RWPE2 (cell line): ENCODE results near the gene RCBTB2.

Experiments
- ATAC-seq: fragments of 200-7000 bp; cut with Tn5 transposase; 3 replicates; pipeline ENCODE4 v1.9.1; 2021; ENCODE audit warnings: low read depth
- DNase-seq: peaks from one replicate; pipeline ENCODE4 v3.0.0-alpha.2; 2020; ENCODE audit warnings: low spot score
- H3K27ac ChIP-seq: fragments of 450-650 bp; 2 replicates; pipeline ENCODE4 v1.5.1; 2017; ENCODE audit warnings: mild to moderate bottlenecking; ENCODE audit not compliant: poor library complexity, severe bottlenecking
- H3K27me3 ChIP-seq: fragments of 250-450 bp; sonication (Bioruptor Pico); 2 replicates; pipeline ENCODE4 v1.5.1; 2021; ENCODE audit warnings: mild to moderate bottlenecking, moderate library complexity; ENCODE audit not compliant: insufficient read depth, poor library complexity, severe bottlenecking
- H3K36me3 ChIP-seq: fragments of 250-450 bp; sonication (Bioruptor Pico); 2 replicates; pipeline ENCODE4 v1.5.1; 2020; ENCODE audit warnings: low read depth, mild to moderate bottlenecking, moderate library complexity
- H3K4me1 ChIP-seq: fragments of 250-450 bp; sonication (Bioruptor Pico); 2 replicates; pipeline ENCODE4 v1.5.1; 2021; ENCODE audit warnings: mild to moderate bottlenecking, moderate library complexity; ENCODE audit not compliant: insufficient read depth, poor library complexity, severe bottlenecking
- H3K4me3 ChIP-seq: fragments of 250-450 bp; sonication (Bioruptor Pico); 2 replicates; pipeline ENCODE4 v1.5.1; 2021; ENCODE audit warnings: mild to moderate bottlenecking, moderate library complexity; ENCODE audit not compliant: severe bottlenecking
- H3K9me3 ChIP-seq: fragments of 250-450 bp; sonication (Bioruptor Pico); 2 replicates; pipeline ENCODE4 v1.5.1; 2021; ENCODE audit warnings: mild to moderate bottlenecking, moderate library complexity; ENCODE audit not compliant: severe bottlenecking
- TF ChIP-seq, protein P1 (sequence below): fragments of 450-650 bp; IDR thresholded peaks from one replicate; pipeline ENCODE4 v1.5.1; 2017; ENCODE audit warnings: mild to moderate bottlenecking, moderate library complexity; ENCODE audit not compliant: poor library complexity, severe bottlenecking

Gene RCBTB2

DNA sequence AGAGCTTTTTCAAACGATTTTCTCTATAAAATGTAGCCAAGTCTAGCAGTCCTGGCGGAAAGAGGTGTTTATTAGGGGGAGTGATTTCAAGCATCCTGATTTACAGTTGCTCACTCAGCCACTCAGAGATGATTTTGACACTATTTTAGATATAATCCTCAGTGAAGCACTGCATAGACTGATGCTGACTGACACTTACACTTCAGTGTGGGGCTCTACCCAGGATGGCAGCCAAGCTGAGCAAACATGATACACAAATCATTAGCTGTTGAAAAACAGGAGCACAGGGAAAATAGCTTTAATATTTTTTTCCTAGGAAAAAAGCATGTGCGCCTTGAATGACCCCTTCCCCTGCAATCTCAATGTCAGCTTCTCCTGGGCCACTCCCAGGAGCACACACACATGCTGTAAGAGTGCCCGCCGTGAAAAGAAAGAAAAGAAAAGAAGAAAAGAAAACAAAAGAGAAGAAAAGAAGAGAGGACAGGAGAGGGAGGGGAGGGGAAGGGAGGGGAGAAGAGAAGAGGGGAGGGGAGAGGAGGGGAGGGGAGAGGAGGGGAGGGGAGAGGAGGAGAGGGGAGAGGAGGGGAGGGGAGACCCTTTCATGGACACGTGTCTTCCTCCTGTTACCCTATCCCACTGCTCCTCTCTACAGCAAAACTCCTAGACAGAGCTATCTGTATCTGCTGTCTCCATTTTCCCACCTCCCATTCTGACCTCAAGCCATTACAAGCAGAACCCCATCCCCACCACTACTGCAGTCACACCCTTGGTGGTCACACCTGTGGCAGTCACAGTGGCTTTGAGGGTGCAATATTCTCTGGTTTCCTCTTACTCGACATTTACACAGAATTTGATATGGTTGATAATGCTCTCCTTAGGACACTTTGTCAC, 36.4 kb downstream of the RCBTB2 start:
- Histone ChIP-seq H3K27ac (no peak overlapping the region), H3K27me3 (no peaks in the 10 kb centered on the region), H3K9me3 (no peaks in the 10 kb centered on the region), H3K4me3 (no peak overlapping the region), H3K4me1 (peaks cover 19% of the 10 kb centered on the region), H3K36me3 (no peaks in the 10 kb centered on the region)
- ATAC-seq = no peak
- no peak for DNase-seq
- TF ChIP-seq, protein P1, sequence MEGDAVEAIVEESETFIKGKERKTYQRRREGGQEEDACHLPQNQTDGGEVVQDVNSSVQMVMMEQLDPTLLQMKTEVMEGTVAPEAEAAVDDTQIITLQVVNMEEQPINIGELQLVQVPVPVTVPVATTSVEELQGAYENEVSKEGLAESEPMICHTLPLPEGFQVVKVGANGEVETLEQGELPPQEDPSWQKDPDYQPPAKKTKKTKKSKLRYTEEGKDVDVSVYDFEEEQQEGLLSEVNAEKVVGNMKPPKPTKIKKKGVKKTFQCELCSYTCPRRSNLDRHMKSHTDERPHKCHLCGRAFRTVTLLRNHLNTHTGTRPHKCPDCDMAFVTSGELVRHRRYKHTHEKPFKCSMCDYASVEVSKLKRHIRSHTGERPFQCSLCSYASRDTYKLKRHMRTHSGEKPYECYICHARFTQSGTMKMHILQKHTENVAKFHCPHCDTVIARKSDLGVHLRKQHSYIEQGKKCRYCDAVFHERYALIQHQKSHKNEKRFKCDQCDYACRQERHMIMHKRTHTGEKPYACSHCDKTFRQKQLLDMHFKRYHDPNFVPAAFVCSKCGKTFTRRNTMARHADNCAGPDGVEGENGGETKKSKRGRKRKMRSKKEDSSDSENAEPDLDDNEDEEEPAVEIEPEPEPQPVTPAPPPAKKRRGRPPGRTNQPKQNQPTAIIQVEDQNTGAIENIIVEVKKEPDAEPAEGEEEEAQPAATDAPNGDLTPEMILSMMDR = no peak

DNA sequence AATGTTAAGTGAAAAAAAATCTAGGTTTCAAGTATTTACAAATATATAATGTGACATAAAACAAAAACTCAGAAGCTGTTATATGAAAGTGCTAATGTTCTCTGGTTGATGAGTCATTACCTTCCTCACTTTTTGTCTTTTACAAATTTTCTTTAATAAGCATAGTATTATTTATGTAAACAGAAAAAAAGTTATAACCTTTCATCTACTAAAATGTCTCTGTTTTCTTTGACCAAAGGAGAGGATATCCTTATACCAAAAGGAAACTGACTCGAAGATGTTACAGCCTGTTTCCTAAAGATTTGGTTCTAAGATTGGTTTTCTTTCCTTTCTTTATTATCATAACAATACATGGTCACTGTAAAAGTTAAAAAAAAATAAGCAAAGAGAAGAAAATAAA, 38.0 kb downstream of the RCBTB2 start:
- no peak for DNase-seq
- Histone ChIP-seq H3K36me3 (no peaks in the 10 kb centered on the region), H3K27me3 (no peaks in the 10 kb centered on the region), H3K4me1 (peaks cover 18% of the 10 kb centered on the region), H3K4me3 (no peak overlapping the region), H3K27ac (no peak overlapping the region), H3K9me3 (no peaks in the 10 kb centered on the region)
- TF ChIP-seq, protein P1 = no peak
- no peak for ATAC-seq

DNA sequence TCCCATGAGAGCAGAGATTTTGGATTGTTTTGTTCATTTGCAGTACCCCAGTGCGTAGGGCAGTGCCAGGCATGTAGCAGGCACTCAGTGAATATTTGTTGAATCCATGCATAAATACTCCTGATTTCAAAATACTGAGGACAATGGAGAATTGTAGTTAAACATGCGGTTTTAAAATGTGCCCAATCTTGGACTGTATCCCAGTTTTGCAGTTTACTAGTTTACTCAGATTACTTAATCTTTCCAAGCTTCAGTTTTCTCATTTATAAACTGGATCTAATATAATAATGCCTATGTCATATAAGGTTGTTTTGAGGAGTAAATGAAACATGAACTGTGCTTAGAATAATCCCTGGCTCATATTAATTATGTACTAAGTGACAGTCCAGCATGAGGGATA, 39.0 kb downstream of the RCBTB2 start:
- no peaks in the 10 kb centered on the region for H3K9me3 ChIP-seq
- ATAC-seq (peak; percentile 62), DNase-seq (no peak)
- H3K27ac ChIP-seq = no peak overlapping the region
- no peaks in the 10 kb centered on the region for H3K27me3 ChIP-seq
- H3K36me3 ChIP-seq = no peaks in the 10 kb centered on the region
- H3K4me3 ChIP-seq = no peak overlapping the region
- TF ChIP-seq, protein P1 = no peak
- peaks cover 18% of the 10 kb centered on the region for H3K4me1 ChIP-seq

DNA sequence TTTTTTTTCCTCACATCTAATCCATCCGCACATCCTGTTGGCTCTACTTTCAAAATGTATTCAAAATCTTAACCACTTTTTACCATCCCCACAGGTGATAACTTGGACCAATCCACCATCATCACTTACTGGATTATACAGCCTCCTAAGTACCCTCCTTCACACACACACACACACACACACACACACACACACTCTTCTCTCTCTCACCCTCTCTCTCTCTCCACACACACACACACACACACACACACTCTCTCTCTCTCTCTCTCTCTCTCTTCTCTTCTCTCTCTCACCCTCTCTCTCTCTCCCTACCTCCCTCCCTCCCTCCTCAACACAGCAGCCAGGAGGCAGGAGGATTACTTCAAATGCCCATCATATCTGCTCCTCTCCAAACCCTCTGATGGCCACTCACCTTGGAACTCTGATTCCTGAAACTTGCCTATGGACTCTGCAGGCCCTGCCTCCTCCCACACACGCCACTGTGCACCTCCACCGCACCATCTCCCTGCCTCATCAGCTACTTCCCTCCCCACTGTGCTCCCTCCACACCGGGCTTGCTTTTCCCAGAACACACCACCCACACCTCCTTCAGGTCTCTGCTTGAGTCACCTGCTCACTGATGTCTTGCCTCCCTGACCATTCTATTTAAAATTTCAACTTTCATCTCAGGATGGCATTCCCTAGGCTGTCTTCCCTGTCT, 39.7 kb downstream of the RCBTB2 start:
- no peaks in the 10 kb centered on the region for H3K27me3 ChIP-seq
- TF ChIP-seq, protein P1 = no peak
- H3K27ac ChIP-seq = no peak overlapping the region
- no peaks in the 10 kb centered on the region for H3K36me3 ChIP-seq
- peaks cover 18% of the 10 kb centered on the region for H3K4me1 ChIP-seq
- H3K9me3 ChIP-seq = no peaks in the 10 kb centered on the region
- no peak overlapping the region for H3K4me3 ChIP-seq
- DNase-seq (no peak), ATAC-seq (no peak)
